ENCODE results near the gene FKBP3. TPM values are rescaled to one million over a fixed set of nuclear protein-coding genes. Genes with fewer than 3 reads are reported as not detected.
"Not testable (repeated sequence)": the region's sequence is repeated elsewhere in the genome, so short reads cannot be mapped to it uniquely, and the experiment has no call there.

FKBP3 gene
- total RNA-seq, 2 experiments from 2014 or later: 69.7 to 71.7 TPM

GRCh38 chr14:45120096-45120495 lies 14.2 kb downstream of the FKBP3 start:
- POLR2A ChIA-PET: no interaction called here

GRCh38 chr14:45118594-45118993 lies 15.7 kb downstream of the FKBP3 start:
- ChIA-PET CTCF (no interaction called here), POLR2A (no interaction called here)

More at GRCh38 chr14:45120096-45120495, 14.2 kb downstream of the FKBP3 start:
- CTCF ChIA-PET: no interaction called here

- POLR2A ChIA-PET: interaction anchor here (0.5 to 1.0 kb wide), 3 partner anchors 20 to 23 kb away, joined by 3 read pairs; partner anchors contain the start of gene FKBP3
- CTCF ChIA-PET: no interaction called here
Observed at GRCh38 chr14:45114327-45114726, 20.0 kb downstream of the FKBP3 start.

GRCh38 chr14:45112896-45113781 lies 21.1 kb downstream of the FKBP3 start:
- CTCF ChIA-PET: no interaction called here
- POLR2A ChIA-PET: interaction anchor here (0.8 to 1.0 kb wide), 2 partner anchors 22 to 23 kb away, joined by 3 read pairs; no protein-coding TSS in a partner anchor

GRCh38 chr14:45104561-45104960 lies 29.7 kb downstream of the FKBP3 start:
- CTCF ChIA-PET: no interaction called here
- POLR2A ChIA-PET: no interaction called here

GRCh38 chr14:45103806-45104205 lies 30.5 kb downstream of the FKBP3 start:
- POLR2A ChIA-PET: no interaction called here

GRCh38 chr14:45096218-45096617 lies 38.1 kb downstream of the FKBP3 start:
- POLR2A ChIA-PET: no interaction called here
- CTCF ChIA-PET: no interaction called here

More at GRCh38 chr14:45103806-45104205, 30.5 kb downstream of the FKBP3 start:
- CTCF ChIA-PET: no interaction called here

GRCh38 chr14:45095143-45095542 lies 39.1 kb downstream of the FKBP3 start:
- POLR2A ChIA-PET: no interaction called here
- CTCF ChIA-PET: interaction anchor here (0.7 kb wide), 1 partner anchor 195 kb away, joined by 5 read pairs; no protein-coding TSS in a partner anchor

- POLR2A ChIA-PET: no interaction called here
- CTCF ChIA-PET: no interaction called here
Observed at GRCh38 chr14:45094275-45094674, 40.0 kb downstream of the FKBP3 start.

- ChIA-PET POLR2A (interaction anchor here (1.0 kb wide), 1 partner anchor 22 kb away, joined by 3 read pairs; no protein-coding TSS in a partner anchor), CTCF (no interaction called here)
Observed at GRCh38 chr14:45091710-45092109, 42.6 kb downstream of the FKBP3 start.

GRCh38 chr14:45089813-45090212 lies 44.5 kb downstream of the FKBP3 start:
- ChIA-PET CTCF (interaction anchor here (1.2 kb wide), 1 partner anchor 129 kb away, joined by 3 read pairs; no protein-coding TSS in a partner anchor), POLR2A (no interaction called here)

GRCh38 chr14:45084946-45085346 lies 49.3 kb downstream of the FKBP3 start:
- ChIA-PET POLR2A (interaction anchor here (0.5 to 1.0 kb wide), 2 partner anchors 123 to 188 kb away, joined by 3 to 4 read pairs; partner anchors contain the start of genes KLHL28 and TOGARAM1), CTCF (no interaction called here)

- ChIA-PET CTCF (no interaction called here), POLR2A (interaction anchor here (0.5 to 1.0 kb wide), 2 partner anchors 122 to 187 kb away, joined by 3 to 4 read pairs; partner anchors contain the start of genes KLHL28 and TOGARAM1)
Observed at GRCh38 chr14:45083976-45084722, 50.1 kb downstream of the FKBP3 start, which contains the start of gene PRPF39. Gene PRPF39, plus strand, starts transcription at chr14:45084116. Its CDS starts 11,124 bp downstream, at chr14:45095240.

GRCh38 chr14:45083617-45083975 lies 50.7 kb downstream of the FKBP3 start:
- ChIA-PET CTCF (no interaction called here), POLR2A (no interaction called here)

- POLR2A ChIA-PET: no interaction called here
- CTCF ChIA-PET: no interaction called here
Observed at GRCh38 chr14:45082420-45082819, 51.9 kb downstream of the FKBP3 start.

- POLR2A ChIA-PET, CTCF ChIA-PET: not testable (repeated sequence)
Observed at GRCh38 chr14:45081096-45081495, 53.2 kb downstream of the FKBP3 start.

- POLR2A ChIA-PET, CTCF ChIA-PET: not testable (repeated sequence)
Observed at GRCh38 chr14:45080416-45080968, 53.8 kb downstream of the FKBP3 start.

GRCh38 chr14:45078323-45078722 lies 56.0 kb downstream of the FKBP3 start:
- ChIA-PET CTCF (no interaction called here), POLR2A (no interaction called here)

GRCh38 chr14:45073231-45073879 lies 60.9 kb downstream of the FKBP3 start:
- POLR2A ChIA-PET: no interaction called here
- CTCF ChIA-PET: no interaction called here

- ChIA-PET CTCF (no interaction called here), POLR2A (no interaction called here)
Observed at GRCh38 chr14:45072126-45072525, 62.2 kb downstream of the FKBP3 start.
